SU-DHL-6 (cell line): Measurements from ENCODE around the gene ROGDI.

Source experiments
- H2AFZ ChIP-seq: fragments of 200-600 bp; sonication (generic); 2 replicates; pipeline ENCODE4 v1.6.1; 2014; ENCODE audit warnings: low read depth, mild to moderate bottlenecking, moderate library complexity, mixed read lengths, antibody characterized with exemption, low read length; ENCODE audit not compliant: severe bottlenecking
- H3F3A ChIP-seq: fragments of 200-600 bp; shearing (Covaris generic); 2 replicates; pipeline ENCODE4 v1.6.0; 2016; ENCODE audit warnings: antibody characterized with exemption, mild to moderate bottlenecking; ENCODE audit not compliant: insufficient read depth
- H3K27ac ChIP-seq: fragments of 200-600 bp; sonication (generic); 2 replicates; pipeline ENCODE4 v1.5.1; 2016; ENCODE audit warnings: low read depth, mild to moderate bottlenecking, low read length, moderate library complexity, mixed read lengths
- H3K27me3 ChIP-seq: fragments of 200-600 bp; sonication (generic), shearing (Covaris generic); 2 replicates; pipeline ENCODE4 v1.6.0; 2014; ENCODE audit warnings: mild to moderate bottlenecking, low read length
- H3K36me3 ChIP-seq: fragments of 200-600 bp; sonication (generic); 2 replicates; pipeline ENCODE4 v1.6.1; 2014; ENCODE audit warnings: mild to moderate bottlenecking, low read length, mixed read lengths
- H3K4me2 ChIP-seq: fragments of 300-600, 200-600 bp; shearing (Covaris generic), sonication (generic); 2 replicates; pipeline ENCODE4 v1.6.0; 2014; ENCODE audit warnings: low read length, low read depth, mild to moderate bottlenecking; ENCODE audit not compliant: poor library complexity, severe bottlenecking
- H3K4me3 ChIP-seq: fragments of 200-600 bp; sonication (generic); 2 replicates; pipeline ENCODE4 v1.5.1; 2014; ENCODE audit warnings: antibody characterized with exemption, low read length, mild to moderate bottlenecking, mixed read lengths; ENCODE audit not compliant: insufficient read depth, poor library complexity, severe bottlenecking
- H3K79me2 ChIP-seq: fragments of 200-600 bp; sonication (generic); 2 replicates; pipeline ENCODE4 v1.6.1; 2014; ENCODE audit warnings: mild to moderate bottlenecking, low read length, moderate library complexity; ENCODE audit not compliant: insufficient read depth
- H3K9ac ChIP-seq: fragments of 200-600 bp; sonication (generic); 2 replicates; pipeline ENCODE4 v1.7.0; 2014; ENCODE audit warnings: mild to moderate bottlenecking, low read length
- H3K9me2 ChIP-seq: fragments of 200-600 bp; sonication (generic); replicated peaks from 2 replicates; pipeline ENCODE4 v1.6.1; 2014; ENCODE audit warnings: low read length; ENCODE audit not compliant: insufficient read depth
- H3K9me3 ChIP-seq: fragments of 200-600 bp; sonication (generic); 2 replicates; pipeline ENCODE4 v1.6.1; 2014; ENCODE audit warnings: low read length, mixed read lengths; ENCODE audit not compliant: insufficient read depth
- H4K20me1 ChIP-seq: fragments of 200-600 bp; sonication (generic); 2 replicates; pipeline ENCODE4 v1.6.1; 2014; ENCODE audit warnings: low read depth, mild to moderate bottlenecking, antibody characterized with exemption, low read length, moderate library complexity, mixed read lengths
- CTCF ChIP-seq: fragments of 200-600 bp; sonication (generic); IDR thresholded peaks from one replicate; pipeline ENCODE4 v1.5.1; 2017; ENCODE audit warnings: antibody characterized with exemption, mild to moderate bottlenecking, low read length, moderate library complexity; ENCODE audit not compliant: insufficient read depth, poor library complexity, severe bottlenecking
- EZH2phosphoT487 ChIP-seq: fragments of 200-600 bp; sonication (generic), shearing (Covaris generic); conservative IDR thresholded peaks from 2 replicates; pipeline ENCODE4 v1.6.1; 2018; ENCODE audit warnings: mild to moderate bottlenecking, antibody characterized with exemption, low read length, moderate library complexity, mixed read lengths

ROGDI gene

GRCh38 chr16:4795828-4796572, 6.4 kb downstream of the ROGDI start:
- H3K79me2 ChIP-seq: no peaks in the 10 kb centered on the region
- no peak overlapping the region for H3K4me2 ChIP-seq
- H3F3A ChIP-seq: no peaks in the 10 kb centered on the region
- no peaks in the 10 kb centered on the region for H3K36me3 ChIP-seq
- H3K9me2 ChIP-seq: no peaks in the 10 kb centered on the region
- H2AFZ ChIP-seq: no peak overlapping the region
- no peak overlapping the region for H3K9ac ChIP-seq
- H3K9me3 ChIP-seq: no peaks in the 10 kb centered on the region
- no peak overlapping the region for H3K4me3 ChIP-seq
- H3K27me3 ChIP-seq: no peaks in the 10 kb centered on the region
- H3K27ac ChIP-seq: no peak overlapping the region
- no peaks in the 10 kb centered on the region for H4K20me1 ChIP-seq
- no peak for TF ChIP-seq CTCF

- Histone ChIP-seq H3K36me3 (no peaks in the 10 kb centered on the region), H3K9me2 (no peaks in the 10 kb centered on the region), H3K4me2 (no peak within 1 kb of the TSS), H3K9ac (no peak within 1 kb of the TSS), H3K27ac (no peak within 1 kb of the TSS), H3K9me3 (no peaks in the 10 kb centered on the region), H2AFZ (no peak within 1 kb of the TSS), H3F3A (no peaks in the 10 kb centered on the region), H4K20me1 (no peaks in the 10 kb centered on the region), H3K79me2 (no peaks in the 10 kb centered on the region), H3K4me3 (no peak within 1 kb of the TSS), H3K27me3 (no peaks in the 10 kb centered on the region)
- no peak for TF ChIP-seq EZH2phosphoT487
- no peak for TF ChIP-seq CTCF
Measured at GRCh38 chr16:4795181-4795827, 7.1 kb downstream of the ROGDI start, which contains the start of gene SMIM22. SMIM22 (plus strand) TSS chr16:4795369; CDS start chr16:4795735, 366 bp downstream.

GRCh38 chr16:4792951-4793513, 9.4 kb downstream of the ROGDI start:
- H3K27ac ChIP-seq: no peak overlapping the region
- TF ChIP-seq EZH2phosphoT487 (no peak), CTCF (no peak)
- no peaks in the 10 kb centered on the region for H3K79me2 ChIP-seq
- no peak overlapping the region for H2AFZ ChIP-seq
- no peak overlapping the region for H3K4me3 ChIP-seq
- H3K4me2 ChIP-seq: no peak overlapping the region
- H3K9ac ChIP-seq: no peak overlapping the region
- no peaks in the 10 kb centered on the region for H4K20me1 ChIP-seq
- no peaks in the 10 kb centered on the region for H3F3A ChIP-seq
- H3K9me3 ChIP-seq: no peaks in the 10 kb centered on the region
- no peaks in the 10 kb centered on the region for H3K9me2 ChIP-seq
- no peaks in the 10 kb centered on the region for H3K36me3 ChIP-seq
- no peaks in the 10 kb centered on the region for H3K27me3 ChIP-seq
